Measurements from ENCODE around the gene ST3GAL4.

ST3GAL4 gene

GRCh38 chr11:126407101-126407521 lies 51.6 kb downstream of the ST3GAL4 start:
- Histone ChIP-seq H2AFZ (ENCODE audit: low read length) (no peak overlapping the region), H3K9me3 (ENCODE audit: insufficient read depth, low read depth, low read length) (no peaks in the 10 kb centered on the region), H3K9ac (ENCODE audit: low read depth, low read length, poor library complexity, severe bottlenecking) (no peak overlapping the region), H3K4me2 (ENCODE audit: low read depth, low read length, poor library complexity, severe bottlenecking) (no peak overlapping the region), H3K27me3 (ENCODE audit: insufficient read depth, low read length, poor library complexity, severe bottlenecking) (no peaks in the 10 kb centered on the region), H3K9me2 (replicated peaks; ENCODE audit: low read depth, low read length) (no peaks in the 10 kb centered on the region), H4K20me1 (ENCODE audit: insufficient read depth, low read length, poor library complexity, severe bottlenecking) (peaks cover 4% of the 10 kb centered on the region), H3F3A (ENCODE audit: low read depth) (no peaks in the 10 kb centered on the region), H3K36me3 (ENCODE audit: insufficient read depth, low read length) (peaks cover 64% of the 10 kb centered on the region; the same call in 1 of the 2 replicates), H3K4me1 (ENCODE audit: insufficient read depth, low read length, poor library complexity, severe bottlenecking) (no peaks in the 10 kb centered on the region), H3K4me3 (ENCODE audit: low read length, poor library complexity, severe bottlenecking) (no peak overlapping the region), H3K79me2 (ENCODE audit: insufficient read depth, low read length) (peaks cover 36% of the 10 kb centered on the region; the same call in 1 of the 2 replicates)
- TF ChIP-seq, protein P1, sequence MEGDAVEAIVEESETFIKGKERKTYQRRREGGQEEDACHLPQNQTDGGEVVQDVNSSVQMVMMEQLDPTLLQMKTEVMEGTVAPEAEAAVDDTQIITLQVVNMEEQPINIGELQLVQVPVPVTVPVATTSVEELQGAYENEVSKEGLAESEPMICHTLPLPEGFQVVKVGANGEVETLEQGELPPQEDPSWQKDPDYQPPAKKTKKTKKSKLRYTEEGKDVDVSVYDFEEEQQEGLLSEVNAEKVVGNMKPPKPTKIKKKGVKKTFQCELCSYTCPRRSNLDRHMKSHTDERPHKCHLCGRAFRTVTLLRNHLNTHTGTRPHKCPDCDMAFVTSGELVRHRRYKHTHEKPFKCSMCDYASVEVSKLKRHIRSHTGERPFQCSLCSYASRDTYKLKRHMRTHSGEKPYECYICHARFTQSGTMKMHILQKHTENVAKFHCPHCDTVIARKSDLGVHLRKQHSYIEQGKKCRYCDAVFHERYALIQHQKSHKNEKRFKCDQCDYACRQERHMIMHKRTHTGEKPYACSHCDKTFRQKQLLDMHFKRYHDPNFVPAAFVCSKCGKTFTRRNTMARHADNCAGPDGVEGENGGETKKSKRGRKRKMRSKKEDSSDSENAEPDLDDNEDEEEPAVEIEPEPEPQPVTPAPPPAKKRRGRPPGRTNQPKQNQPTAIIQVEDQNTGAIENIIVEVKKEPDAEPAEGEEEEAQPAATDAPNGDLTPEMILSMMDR (conservative IDR thresholded peaks at IDR 0.05; ENCODE audit: low read length), result no peak
- TF ChIP-seq EZH2phosphoT487 (IDR thresholded peaks at IDR 0.05; ENCODE audit: borderline replicate concordance), result no peak

GRCh38 chr11:126407682-126408288 lies 52.3 kb downstream of the ST3GAL4 start:
- no peak overlapping the region for H2AFZ ChIP-seq (ENCODE audit: low read length)
- H3K9ac ChIP-seq (ENCODE audit: low read depth, low read length, poor library complexity, severe bottlenecking), result no peak overlapping the region
- H3K4me1 ChIP-seq (ENCODE audit: insufficient read depth, low read length, poor library complexity, severe bottlenecking), result no peaks in the 10 kb centered on the region
- TF ChIP-seq EZH2phosphoT487 (IDR thresholded peaks at IDR 0.05; ENCODE audit: borderline replicate concordance), result no peak
- TF ChIP-seq, protein P1 (conservative IDR thresholded peaks at IDR 0.05; ENCODE audit: low read length), result no peak
- H3K4me3 ChIP-seq (ENCODE audit: low read length, poor library complexity, severe bottlenecking), result no peak overlapping the region
- H4K20me1 ChIP-seq (ENCODE audit: insufficient read depth, low read length, poor library complexity, severe bottlenecking), result peaks cover 4% of the 10 kb centered on the region
- H3K79me2 ChIP-seq (ENCODE audit: insufficient read depth, low read length), result peaks cover 30% of the 10 kb centered on the region; the same call in 1 of the 2 replicates
- no peak overlapping the region for H3K4me2 ChIP-seq (ENCODE audit: low read depth, low read length, poor library complexity, severe bottlenecking)
- H3K36me3 ChIP-seq (ENCODE audit: insufficient read depth, low read length), result peaks cover 71% of the 10 kb centered on the region; the same call in 1 of the 2 replicates
- no peaks in the 10 kb centered on the region for H3K9me2 ChIP-seq (replicated peaks; ENCODE audit: low read depth, low read length)
- no peaks in the 10 kb centered on the region for H3K27me3 ChIP-seq (ENCODE audit: insufficient read depth, low read length, poor library complexity, severe bottlenecking)
- no peaks in the 10 kb centered on the region for H3K9me3 ChIP-seq (ENCODE audit: insufficient read depth, low read depth, low read length)
- no peaks in the 10 kb centered on the region for H3F3A ChIP-seq (ENCODE audit: low read depth)

DNA sequence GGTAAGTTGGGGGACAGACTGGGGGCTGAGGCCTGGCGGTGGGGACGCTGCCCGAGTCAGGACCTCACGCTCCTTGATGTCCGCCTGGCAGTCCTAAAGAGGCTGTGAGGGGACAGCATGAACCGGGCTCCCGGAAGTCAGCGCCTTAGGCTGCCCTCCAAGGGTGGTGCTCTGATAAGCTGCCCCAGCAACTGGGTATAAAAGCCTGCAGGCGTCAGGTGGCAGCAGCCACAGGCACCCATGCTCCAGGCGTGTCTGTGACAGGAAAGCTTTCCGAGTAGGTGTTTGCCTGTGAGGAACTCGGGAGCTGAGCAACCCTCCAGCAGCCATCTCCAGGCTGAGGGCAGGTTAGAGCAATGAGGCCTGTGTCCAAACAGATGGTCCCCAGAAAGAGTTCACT lies 53.0 kb downstream of the ST3GAL4 start:
- Histone ChIP-seq H3K27me3 (ENCODE audit: insufficient read depth, low read length, poor library complexity, severe bottlenecking) (no peaks in the 10 kb centered on the region), H3F3A (ENCODE audit: low read depth) (no peaks in the 10 kb centered on the region), H3K4me3 (ENCODE audit: low read length, poor library complexity, severe bottlenecking) (no peak overlapping the region), H3K9ac (ENCODE audit: low read depth, low read length, poor library complexity, severe bottlenecking) (no peak overlapping the region), H3K4me2 (ENCODE audit: low read depth, low read length, poor library complexity, severe bottlenecking) (no peak overlapping the region), H3K4me1 (ENCODE audit: insufficient read depth, low read length, poor library complexity, severe bottlenecking) (no peaks in the 10 kb centered on the region), H4K20me1 (ENCODE audit: insufficient read depth, low read length, poor library complexity, severe bottlenecking) (peaks cover 4% of the 10 kb centered on the region), H2AFZ (ENCODE audit: low read length) (no peak overlapping the region), H3K9me3 (ENCODE audit: insufficient read depth, low read depth, low read length) (no peaks in the 10 kb centered on the region), H3K36me3 (ENCODE audit: insufficient read depth, low read length) (peaks cover 76% of the 10 kb centered on the region; the same call in 1 of the 2 replicates), H3K79me2 (ENCODE audit: insufficient read depth, low read length) (peaks cover 23% of the 10 kb centered on the region; the same call in 1 of the 2 replicates), H3K9me2 (replicated peaks; ENCODE audit: low read depth, low read length) (no peaks in the 10 kb centered on the region)
- TF ChIP-seq, protein P1 (conservative IDR thresholded peaks at IDR 0.05; ENCODE audit: low read length), result no peak
- no peak for TF ChIP-seq EZH2phosphoT487 (IDR thresholded peaks at IDR 0.05; ENCODE audit: borderline replicate concordance)
